ENCODE data around the gene ART3. TPM values are rescaled to one million over a fixed set of nuclear protein-coding genes. Genes with fewer than 3 reads are reported as not detected.

Gene ART3
- total and polyA plus RNA-seq, 9 of the 15 experiments (the other 6 are each of a cell fraction or from before 2014, with no cell fraction given), result 0.69 to 1.4 (median 1.1) TPM; not detected in 1

GRCh38 chr4:76148142-76148865 is 73.8 kb downstream of the ART3 start, which contains the start of gene NUP54 (continued):
- TF ChIP-seq TARDBP (IDR thresholded peaks at IDR 0.05), result no peak; the same call in none of the 2 replicates
- TF ChIP-seq RHOXF2B (CRISPR knock-in tag; conservative IDR thresholded peaks at IDR 0.05), result 0 out of 2 replicates have a peak, but pooled peaks have one; percentile 20
- 0 out of 2 replicates have a peak, but pooled peaks have one; percentile 33 for TF ChIP-seq SMARCE1 (IDR thresholded peaks at IDR 0.05)
- peak; percentile 97 for TF ChIP-seq POLR2A (conservative IDR thresholded peaks at IDR 0.05)
- TF ChIP-seq VEZF1 (CRISPR knock-in tag; IDR thresholded peaks at IDR 0.05), result peak; percentile 78
- TF ChIP-seq ZNF740 (CRISPR knock-in tag; IDR thresholded peaks at IDR 0.05), result peak; percentile 83
- peak in 1 of 2 experiments; percentile 59; a peak in 1 of 4 replicates for TF ChIP-seq ZNF740 (tag; IDR thresholded peaks at IDR 0.05)
- TF ChIP-seq IRF2 (CRISPR knock-in tag; IDR thresholded peaks at IDR 0.05), result no peak
- peak; percentile 85 for TF ChIP-seq ZBTB7A (IDR thresholded peaks at IDR 0.05; ENCODE audit: borderline replicate concordance, control insufficient read depth, low read depth, low read length)
- TF ChIP-seq PHB (CRISPR knock-in tag; IDR thresholded peaks at IDR 0.05), result 0 out of 2 replicates have a peak, but pooled peaks have one; percentile 61
- TF ChIP-seq FOXP4 (CRISPR knock-in tag; IDR thresholded peaks at IDR 0.05; ENCODE audit: borderline replicate concordance), result no peak; the same call in 1 of the 2 replicates
- no peak for TF ChIP-seq MTF1 (CRISPR knock-in tag; IDR thresholded peaks at IDR 0.05; ENCODE audit: borderline replicate concordance)
- peak; percentile 76 for TF ChIP-seq RNF2 (IDR thresholded peaks at IDR 0.05)
- TF ChIP-seq GTF2B (IDR thresholded peaks at IDR 0.05; ENCODE audit: extremely low read depth, insufficient read length), result peak; percentile 53
- TF ChIP-seq RCOR1 (IDR thresholded peaks at IDR 0.05; ENCODE audit: borderline replicate concordance in 1 of 2, low read depth in 2 of 2, low read length in 2 of 2), result peak in 1 of 2 experiments; percentile 63; a peak in 1 of 4 replicates
- peak; percentile 54; the same call in 1 of the 2 replicates for TF ChIP-seq E2F3 (CRISPR knock-in tag; IDR thresholded peaks at IDR 0.05)
- peak; percentile 98 for TF ChIP-seq PHF8 (IDR thresholded peaks at IDR 0.05; ENCODE audit: borderline replicate concordance, low read length)
- TF ChIP-seq ZNF551 (CRISPR knock-in tag; IDR thresholded peaks at IDR 0.05), result no peak
- TF ChIP-seq BRF2 (IDR thresholded peaks at IDR 0.05; ENCODE audit: borderline replicate concordance, insufficient read depth, insufficient read length), result no peak
- 0 out of 2 replicates have a peak, but pooled peaks have one; percentile 7 for TF ChIP-seq ZBTB9 (CRISPR knock-in tag; IDR thresholded peaks at IDR 0.05)
